Kidney (tissue), 14 donors: ENCODE measurements around the gene FAM216B. TPM values are rescaled to one million over a fixed set of nuclear protein-coding genes. Genes with fewer than 3 reads are reported as not detected.

Source experiments
- DNase-seq, 5 donors: peaks; one replicate each; pipeline ENCODE4 v3.0.0-alpha.2; 2013 to 2020
- FAIRE-seq: peaks from 2 replicates; lab custom pipeline; 2012; peaks lifted over from hg19 to GRCh38; lab: Jason Lieb, UNC
- H3K27ac ChIP-seq, 2 donors: one replicate each; pipeline ENCODE4 v1.7.0; 2013; ENCODE audit warnings: low read depth in 2 of 2, low read length in 2 of 2, inconsistent platforms in 1 of 2
- H3K27me3 ChIP-seq: one replicate; pipeline ENCODE4 v1.7.1; 2013; ENCODE audit warnings: low read length, inconsistent platforms; ENCODE audit not compliant: control insufficient read depth, insufficient read depth
- H3K36me3 ChIP-seq, 3 donors: one replicate each; pipeline versions ENCODE4 v1.7.0 to v1.7.1; 2013; ENCODE audit warnings: low read length in 3 of 3, control low read depth in 1 of 3, inconsistent platforms in 1 of 3; ENCODE audit not compliant: insufficient read depth in 3 of 3, control insufficient read depth in 2 of 3
- H3K4me1 ChIP-seq, 3 donors: one replicate each; pipeline versions ENCODE4 v1.7.0 to v1.7.1; 2013; ENCODE audit warnings: low read length in 3 of 3, inconsistent platforms in 1 of 3, low read depth in 1 of 3; ENCODE audit not compliant: control insufficient read depth in 2 of 3, insufficient read depth in 2 of 3
- H3K4me3 ChIP-seq, 3 donors: one replicate each; pipeline versions ENCODE4 v1.7.0 to v1.8.1; 2013; ENCODE audit warnings: low read length in 3 of 3, control low read depth in 1 of 3, inconsistent platforms in 1 of 3
- H3K9ac ChIP-seq, 3 donors: one replicate each; pipeline versions ENCODE4 v1.7.0 to v1.7.1; 2013; ENCODE audit warnings: low read length in 3 of 3, control low read depth in 1 of 3, inconsistent platforms in 1 of 3
- H3K9me3 ChIP-seq, 3 donors: one replicate each; pipeline versions ENCODE4 v1.7.0 to v1.7.1; 2013; ENCODE audit warnings: low read length in 3 of 3, control low read depth in 1 of 3, inconsistent platforms in 1 of 3; ENCODE audit not compliant: control insufficient read depth in 2 of 3, insufficient read depth in 1 of 3
- intact Hi-C: fragments of 100-400 bp; cut with DNase I; formaldehyde crosslinking; loops from one replicate; pipeline ENCODE4 v1.11.1; 2022
- polyA plus RNA-seq: library from polyadenylated mRNA; stranded (reverse); fragments of 350-450 nt; fragmentation: Illumina TruSeq; extraction: RNeasy Lipid Tissue Mini Kit (QIAGEN cat#74804); gene quantifications from one replicate; pipeline ENCODE4 v1.2.3, GENCODE V29; 2014; ENCODE audit warnings: low read depth, low replicate concordance; ENCODE audit not compliant: insufficient read depth
- total RNA-seq: library from RNA; stranded (reverse); fragmentation: NEBNext Ultra II Directional; extraction: Animal tissue kit (Norgen Biotek cat#: 25700); gene quantifications from one replicate; pipeline ENCODE4 v1.2.1, GENCODE V29; 2021
- TF ChIP-seq, protein P1 (sequence below): IDR thresholded peaks from 3 replicates; pipeline ENCODE4 v1.5.1; 2012; ENCODE audit warnings: mild to moderate bottlenecking, moderate library complexity, borderline replicate concordance; ENCODE audit not compliant: insufficient read depth; ENCODE audit errors: extremely low read depth
- donor health status: control.
- donor health status: control.
- donor health status: control.
- donor health status: control.
- donor health status: control.
- donor health status: DM: yes; HTN: yes; CAD: no.
- donor health status: Normal renal cell carcinoma (clear cell type).

FAM216B gene
- total and polyA plus RNA-seq, 2 donors from 2014 or later, result 0.09 TPM; not detected in 1

DNA sequence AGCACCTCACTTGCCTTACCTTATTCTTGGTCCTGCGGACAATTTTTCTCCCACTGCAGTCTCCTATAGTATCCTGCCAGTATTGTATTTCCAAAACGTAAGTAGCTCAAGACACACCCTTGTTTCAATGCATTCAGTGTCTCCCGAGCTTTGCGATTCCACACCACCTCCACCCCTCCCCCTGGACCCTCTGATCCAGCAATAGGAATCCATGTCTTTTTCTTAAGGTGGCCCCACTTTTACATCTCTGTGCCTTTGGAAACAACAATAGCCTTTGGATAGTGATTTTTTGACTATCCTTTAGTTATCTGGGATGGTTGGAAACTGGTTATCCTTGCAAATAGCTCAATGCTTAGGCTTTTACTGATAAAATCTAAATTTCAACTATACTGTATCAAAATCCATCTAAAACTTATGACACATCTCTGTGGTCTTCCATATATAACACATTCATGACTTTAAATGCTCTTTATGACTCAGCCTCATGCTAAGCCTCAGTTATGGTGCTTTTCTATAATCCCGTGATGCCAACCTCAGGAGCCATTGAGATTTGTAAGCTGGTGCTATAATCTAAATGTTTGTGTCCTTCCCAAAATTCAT lies 27.1 kb downstream of the FAM216B start:
- H3K9ac ChIP-seq, result no peak overlapping the region
- no peak for FAIRE-seq
- H3K4me1 ChIP-seq, result no peaks in the 10 kb centered on the region
- H3K27me3 ChIP-seq, result no peaks in the 10 kb centered on the region
- no peak overlapping the region for H3K27ac ChIP-seq
- H3K36me3 ChIP-seq, result no peaks in the 10 kb centered on the region
- intact Hi-C loops, result no loop called here
- H3K4me3 ChIP-seq, result no peak overlapping the region
- H3K9me3 ChIP-seq, result no peaks in the 10 kb centered on the region
- TF ChIP-seq, protein P1, sequence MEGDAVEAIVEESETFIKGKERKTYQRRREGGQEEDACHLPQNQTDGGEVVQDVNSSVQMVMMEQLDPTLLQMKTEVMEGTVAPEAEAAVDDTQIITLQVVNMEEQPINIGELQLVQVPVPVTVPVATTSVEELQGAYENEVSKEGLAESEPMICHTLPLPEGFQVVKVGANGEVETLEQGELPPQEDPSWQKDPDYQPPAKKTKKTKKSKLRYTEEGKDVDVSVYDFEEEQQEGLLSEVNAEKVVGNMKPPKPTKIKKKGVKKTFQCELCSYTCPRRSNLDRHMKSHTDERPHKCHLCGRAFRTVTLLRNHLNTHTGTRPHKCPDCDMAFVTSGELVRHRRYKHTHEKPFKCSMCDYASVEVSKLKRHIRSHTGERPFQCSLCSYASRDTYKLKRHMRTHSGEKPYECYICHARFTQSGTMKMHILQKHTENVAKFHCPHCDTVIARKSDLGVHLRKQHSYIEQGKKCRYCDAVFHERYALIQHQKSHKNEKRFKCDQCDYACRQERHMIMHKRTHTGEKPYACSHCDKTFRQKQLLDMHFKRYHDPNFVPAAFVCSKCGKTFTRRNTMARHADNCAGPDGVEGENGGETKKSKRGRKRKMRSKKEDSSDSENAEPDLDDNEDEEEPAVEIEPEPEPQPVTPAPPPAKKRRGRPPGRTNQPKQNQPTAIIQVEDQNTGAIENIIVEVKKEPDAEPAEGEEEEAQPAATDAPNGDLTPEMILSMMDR, result no peak
- no peak for DNase-seq

DNA sequence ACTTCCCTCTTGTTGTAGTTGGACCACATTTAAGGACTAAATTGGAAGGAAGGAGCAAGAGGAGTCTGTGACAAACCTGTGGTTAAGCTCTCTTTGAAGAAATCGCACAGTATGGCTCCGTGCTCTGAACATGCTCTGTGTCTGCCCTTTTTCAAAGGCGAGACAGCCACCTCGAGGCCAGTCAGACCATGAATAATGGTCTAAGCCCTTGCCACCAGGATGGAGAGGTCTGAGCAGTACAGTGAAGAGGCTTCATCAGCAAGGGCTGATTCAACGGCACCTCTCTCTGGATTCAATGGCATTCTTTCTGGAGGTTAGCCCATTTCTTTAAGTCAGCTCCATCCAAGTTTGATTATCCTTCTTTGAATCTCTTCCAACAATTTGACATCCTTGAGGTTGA lies 30.9 kb downstream of the FAM216B start:
- no peaks in the 10 kb centered on the region for H3K4me1 ChIP-seq
- no peak overlapping the region for H3K4me3 ChIP-seq
- H3K27me3 ChIP-seq, result no peaks in the 10 kb centered on the region
- no peak for DNase-seq
- no peaks in the 10 kb centered on the region for H3K9me3 ChIP-seq
- H3K36me3 ChIP-seq, result no peaks in the 10 kb centered on the region
- TF ChIP-seq, protein P1, result no peak
- FAIRE-seq, result no peak
- H3K9ac ChIP-seq, result no peak overlapping the region
- no peak overlapping the region for H3K27ac ChIP-seq
- intact Hi-C loops, result no loop called here

DNA sequence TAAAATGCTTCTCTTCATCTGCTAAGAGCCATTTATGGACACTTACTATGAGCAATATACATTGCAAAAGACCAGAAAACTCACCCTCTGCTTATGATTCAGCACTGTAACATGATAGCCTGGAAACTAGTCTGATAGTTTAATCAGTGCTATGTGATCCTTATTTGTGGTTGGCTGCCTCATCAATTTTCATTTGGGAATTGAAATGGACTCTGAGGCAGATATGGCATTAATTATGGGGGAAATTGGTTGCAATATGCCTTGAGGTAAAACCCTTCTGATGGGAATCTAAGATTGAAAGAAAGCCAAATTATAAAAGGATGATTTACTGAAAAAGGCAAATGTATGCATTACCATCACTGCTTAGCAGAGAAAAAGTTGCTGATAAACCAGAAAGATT lies 33.5 kb downstream of the FAM216B start:
- Histone ChIP-seq H3K9ac (no peak overlapping the region), H3K27me3 (no peaks in the 10 kb centered on the region), H3K36me3 (no peaks in the 10 kb centered on the region), H3K9me3 (no peaks in the 10 kb centered on the region), H3K4me1 (no peaks in the 10 kb centered on the region), H3K4me3 (no peak overlapping the region), H3K27ac (no peak overlapping the region)
- TF ChIP-seq, protein P1, result no peak
- FAIRE-seq (no peak), DNase-seq (peak in 1 of 5 donors; percentile 7)
- intact Hi-C loops, result no loop called here

DNA sequence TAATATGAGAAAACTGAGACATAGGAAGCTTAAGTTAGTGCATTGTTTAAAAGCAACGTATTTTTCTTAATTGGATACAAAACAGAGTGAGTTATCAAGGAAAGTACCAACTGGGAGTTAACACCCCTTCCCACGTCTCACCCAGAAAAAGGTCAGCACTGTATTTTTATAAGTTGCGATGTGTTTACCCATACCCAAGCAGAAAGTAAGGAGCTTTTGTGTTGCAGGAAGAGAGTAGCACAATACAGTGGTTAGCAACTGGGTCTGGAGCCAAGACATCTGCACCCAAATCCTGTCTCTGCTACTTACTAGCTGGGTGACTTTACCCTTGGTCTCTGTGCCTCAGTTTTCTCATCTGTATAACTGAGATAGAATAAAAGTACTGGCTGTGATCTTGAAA lies 34.3 kb downstream of the FAM216B start:
- intact Hi-C loops, result no loop called here
- no peak for DNase-seq
- Histone ChIP-seq H3K36me3 (no peaks in the 10 kb centered on the region), H3K4me1 (no peaks in the 10 kb centered on the region), H3K27ac (no peak overlapping the region), H3K9ac (no peak overlapping the region), H3K27me3 (no peaks in the 10 kb centered on the region), H3K4me3 (no peak overlapping the region), H3K9me3 (no peaks in the 10 kb centered on the region)
- TF ChIP-seq, protein P1, result no peak
- no peak for FAIRE-seq
